Measurements from ENCODE around the gene ATRN. TPM values are rescaled to one million over a fixed set of nuclear protein-coding genes. Genes with fewer than 3 reads are reported as not detected.

Gene ATRN
- total RNA-seq, 1 experiment from 2014 or later, result 19.9 TPM

DNA sequence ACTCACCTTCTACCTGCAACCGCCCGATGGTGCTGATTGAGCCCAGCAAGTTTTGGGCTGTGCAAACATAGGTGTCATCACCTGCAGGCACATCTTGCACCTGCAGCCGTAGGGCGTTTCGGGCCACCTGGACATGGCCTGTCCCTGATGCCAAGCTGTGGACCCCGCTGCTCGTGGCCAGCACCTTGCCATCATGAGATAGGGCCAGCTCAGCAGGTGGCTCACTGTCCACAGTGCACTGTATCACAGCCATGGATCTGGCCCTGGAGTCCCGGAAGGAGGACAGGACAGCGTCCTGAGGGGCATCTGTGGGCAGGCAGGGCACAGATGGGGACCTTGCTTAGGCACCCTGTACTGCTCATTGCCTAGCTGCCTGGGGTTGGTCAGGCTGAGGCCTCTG lies 221.1 kb downstream of the ATRN start:
- TF ChIP-seq, protein P1, sequence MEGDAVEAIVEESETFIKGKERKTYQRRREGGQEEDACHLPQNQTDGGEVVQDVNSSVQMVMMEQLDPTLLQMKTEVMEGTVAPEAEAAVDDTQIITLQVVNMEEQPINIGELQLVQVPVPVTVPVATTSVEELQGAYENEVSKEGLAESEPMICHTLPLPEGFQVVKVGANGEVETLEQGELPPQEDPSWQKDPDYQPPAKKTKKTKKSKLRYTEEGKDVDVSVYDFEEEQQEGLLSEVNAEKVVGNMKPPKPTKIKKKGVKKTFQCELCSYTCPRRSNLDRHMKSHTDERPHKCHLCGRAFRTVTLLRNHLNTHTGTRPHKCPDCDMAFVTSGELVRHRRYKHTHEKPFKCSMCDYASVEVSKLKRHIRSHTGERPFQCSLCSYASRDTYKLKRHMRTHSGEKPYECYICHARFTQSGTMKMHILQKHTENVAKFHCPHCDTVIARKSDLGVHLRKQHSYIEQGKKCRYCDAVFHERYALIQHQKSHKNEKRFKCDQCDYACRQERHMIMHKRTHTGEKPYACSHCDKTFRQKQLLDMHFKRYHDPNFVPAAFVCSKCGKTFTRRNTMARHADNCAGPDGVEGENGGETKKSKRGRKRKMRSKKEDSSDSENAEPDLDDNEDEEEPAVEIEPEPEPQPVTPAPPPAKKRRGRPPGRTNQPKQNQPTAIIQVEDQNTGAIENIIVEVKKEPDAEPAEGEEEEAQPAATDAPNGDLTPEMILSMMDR (IDR thresholded peaks at IDR 0.05), result no peak
- TF ChIP-seq, protein P2, sequence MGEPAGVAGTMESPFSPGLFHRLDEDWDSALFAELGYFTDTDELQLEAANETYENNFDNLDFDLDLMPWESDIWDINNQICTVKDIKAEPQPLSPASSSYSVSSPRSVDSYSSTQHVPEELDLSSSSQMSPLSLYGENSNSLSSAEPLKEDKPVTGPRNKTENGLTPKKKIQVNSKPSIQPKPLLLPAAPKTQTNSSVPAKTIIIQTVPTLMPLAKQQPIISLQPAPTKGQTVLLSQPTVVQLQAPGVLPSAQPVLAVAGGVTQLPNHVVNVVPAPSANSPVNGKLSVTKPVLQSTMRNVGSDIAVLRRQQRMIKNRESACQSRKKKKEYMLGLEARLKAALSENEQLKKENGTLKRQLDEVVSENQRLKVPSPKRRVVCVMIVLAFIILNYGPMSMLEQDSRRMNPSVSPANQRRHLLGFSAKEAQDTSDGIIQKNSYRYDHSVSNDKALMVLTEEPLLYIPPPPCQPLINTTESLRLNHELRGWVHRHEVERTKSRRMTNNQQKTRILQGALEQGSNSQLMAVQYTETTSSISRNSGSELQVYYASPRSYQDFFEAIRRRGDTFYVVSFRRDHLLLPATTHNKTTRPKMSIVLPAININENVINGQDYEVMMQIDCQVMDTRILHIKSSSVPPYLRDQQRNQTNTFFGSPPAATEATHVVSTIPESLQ (CRISPR knock-in tag; IDR thresholded peaks at IDR 0.05), result no peak
- TF ChIP-seq PRRX2 (CRISPR knock-in tag; IDR thresholded peaks at IDR 0.05), result no peak
- TF ChIP-seq, protein P3, sequence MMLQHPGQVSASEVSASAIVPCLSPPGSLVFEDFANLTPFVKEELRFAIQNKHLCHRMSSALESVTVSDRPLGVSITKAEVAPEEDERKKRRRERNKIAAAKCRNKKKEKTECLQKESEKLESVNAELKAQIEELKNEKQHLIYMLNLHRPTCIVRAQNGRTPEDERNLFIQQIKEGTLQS (CRISPR knock-in tag; conservative IDR thresholded peaks at IDR 0.05), result no peak
- no peak for TF ChIP-seq ZNF396 (CRISPR knock-in tag; IDR thresholded peaks at IDR 0.05; ENCODE audit: borderline replicate concordance)
- no peak for TF ChIP-seq IRF2 (CRISPR knock-in tag; IDR thresholded peaks at IDR 0.05; ENCODE audit: borderline replicate concordance, low read depth)
- TF ChIP-seq JUN (CRISPR knock-in tag; IDR thresholded peaks at IDR 0.05), result no peak
- no peak for TF ChIP-seq MXD4 (CRISPR knock-in tag; IDR thresholded peaks at IDR 0.05; ENCODE audit: borderline replicate concordance)
- TF ChIP-seq, protein P4, sequence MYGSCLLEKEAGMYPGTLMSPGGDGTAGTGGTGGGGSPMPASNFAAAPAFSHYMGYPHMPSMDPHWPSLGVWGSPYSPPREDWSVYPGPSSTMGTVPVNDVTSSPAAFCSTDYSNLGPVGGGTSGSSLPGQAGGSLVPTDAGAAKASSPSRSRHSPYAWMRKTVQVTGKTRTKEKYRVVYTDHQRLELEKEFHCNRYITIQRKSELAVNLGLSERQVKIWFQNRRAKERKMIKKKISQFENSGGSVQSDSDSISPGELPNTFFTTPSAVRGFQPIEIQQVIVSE (CRISPR knock-in tag; IDR thresholded peaks at IDR 0.05; ENCODE audit: borderline replicate concordance), result no peak
- no peak for TF ChIP-seq GRHL2 (CRISPR knock-in tag; IDR thresholded peaks at IDR 0.05; ENCODE audit: insufficient replicate concordance, severe bottlenecking)
- no peak for TF ChIP-seq ZNF219 (CRISPR knock-in tag; IDR thresholded peaks at IDR 0.05; ENCODE audit: borderline replicate concordance)
- TF ChIP-seq, protein P5, sequence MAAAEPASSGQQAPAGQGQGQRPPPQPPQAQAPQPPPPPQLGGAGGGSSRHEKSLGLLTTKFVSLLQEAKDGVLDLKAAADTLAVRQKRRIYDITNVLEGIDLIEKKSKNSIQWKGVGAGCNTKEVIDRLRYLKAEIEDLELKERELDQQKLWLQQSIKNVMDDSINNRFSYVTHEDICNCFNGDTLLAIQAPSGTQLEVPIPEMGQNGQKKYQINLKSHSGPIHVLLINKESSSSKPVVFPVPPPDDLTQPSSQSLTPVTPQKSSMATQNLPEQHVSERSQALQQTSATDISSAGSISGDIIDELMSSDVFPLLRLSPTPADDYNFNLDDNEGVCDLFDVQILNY (CRISPR knock-in tag; IDR thresholded peaks at IDR 0.05), result no peak
- TF ChIP-seq, protein P6, sequence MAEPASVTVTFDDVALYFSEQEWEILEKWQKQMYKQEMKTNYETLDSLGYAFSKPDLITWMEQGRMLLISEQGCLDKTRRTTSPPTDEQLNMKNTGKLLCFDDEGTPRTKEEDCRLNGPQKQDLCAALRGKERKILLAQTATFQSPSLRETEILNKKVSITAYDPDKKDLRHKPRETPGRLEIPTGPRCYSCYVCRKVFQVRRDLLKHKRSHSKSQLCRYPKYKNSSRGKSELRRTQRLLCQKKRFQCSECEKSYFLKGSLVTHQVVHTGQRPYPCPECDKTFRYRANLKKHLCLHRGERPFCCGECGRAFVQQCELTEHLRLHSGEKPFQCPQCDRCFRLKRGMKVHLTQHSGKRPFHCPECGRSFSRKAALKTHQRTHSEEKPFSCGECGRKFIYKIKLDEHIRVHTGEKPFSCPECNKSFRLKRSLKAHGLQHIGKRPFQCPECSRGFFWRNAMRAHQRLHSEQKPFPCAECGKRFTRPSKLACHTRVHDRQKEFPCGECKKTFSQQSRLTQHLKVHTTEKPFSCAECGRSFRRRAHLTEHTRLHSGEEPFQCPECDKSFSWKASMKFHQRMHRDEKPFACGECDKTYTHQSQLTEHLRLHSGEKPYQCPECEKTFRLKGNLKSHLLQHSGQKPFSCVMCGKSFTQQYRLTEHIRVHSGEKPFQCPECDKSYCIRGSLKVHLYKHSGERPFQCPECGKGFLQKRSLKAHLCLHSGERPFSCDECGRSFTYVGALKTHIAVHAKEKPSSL (CRISPR knock-in tag; conservative IDR thresholded peaks at IDR 0.05), result no peak
- TF ChIP-seq SMAD4 (CRISPR knock-in tag; IDR thresholded peaks at IDR 0.05), result no peak
- ChIA-PET POLR2A (no interaction called here), CTCF (interaction anchor here (0.6 to 3.1 kb wide), 3 partner anchors 16 to 89 kb away, joined by 3 to 15 read pairs (median 3); partner anchors contain the start of gene SPEF1)
- Mint-ChIP-seq H3K9me3 (peaks cover 4% of the 10 kb centered on the region; the same call in 1 of the 2 replicates), H3K27me3 (ENCODE audit: low read depth) (no peaks in the 10 kb centered on the region), H3K27ac (no peak overlapping the region), H3K4me3 (no peak overlapping the region), H3K4me1 (peaks cover 8% of the 10 kb centered on the region), H3K36me3 (no peaks in the 10 kb centered on the region)
- DNase-seq (ENCODE audit: low spot score), result no peak
- ATAC-seq, result no peak

DNA sequence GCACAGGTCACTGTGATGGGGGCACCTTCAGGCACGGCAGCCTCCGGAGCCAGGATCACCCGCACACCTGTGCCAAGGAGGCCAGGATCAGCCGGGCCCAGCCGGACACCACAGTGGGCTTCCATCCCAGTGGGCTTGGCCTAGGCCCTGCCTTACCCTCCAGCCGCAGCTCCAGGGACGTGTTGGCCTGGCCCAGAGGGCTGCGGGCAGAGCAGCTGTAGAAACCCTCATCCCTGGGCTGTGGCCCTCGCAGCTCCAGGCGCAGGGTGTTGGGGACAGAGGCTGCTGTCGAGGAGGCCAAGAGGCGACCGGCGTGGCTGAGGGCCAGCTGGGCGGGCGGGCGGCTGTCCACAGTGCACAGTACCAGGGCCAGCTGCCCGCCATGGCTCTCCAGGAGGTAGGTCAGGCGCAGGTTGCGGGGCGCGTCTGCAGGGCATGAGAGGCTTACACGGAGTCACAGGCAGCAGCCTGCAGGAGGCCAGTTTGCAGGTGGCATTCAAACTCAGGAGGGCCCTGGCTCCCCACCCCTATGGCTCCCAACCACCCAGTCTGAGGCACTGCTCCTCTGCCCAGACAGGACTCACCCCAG lies 222.0 kb downstream of the ATRN start:
- POLR2A ChIA-PET, result no interaction called here
- ATAC-seq (no peak), DNase-seq (ENCODE audit: low spot score) (no peak)
- H3K27ac Mint-ChIP-seq, result no peak overlapping the region
- H3K4me3 Mint-ChIP-seq, result no peak overlapping the region
- H3K9me3 Mint-ChIP-seq, result peaks cover 2% of the 10 kb centered on the region; the same call in 1 of the 2 replicates
- TF ChIP-seq TCF7 (CRISPR knock-in tag; IDR thresholded peaks at IDR 0.05; ENCODE audit: low read depth) (no peak), NR1H2 (CRISPR knock-in tag; IDR thresholded peaks at IDR 0.05) (no peak), OVOL2 (CRISPR knock-in tag; IDR thresholded peaks at IDR 0.05; ENCODE audit: borderline replicate concordance) (no peak)
- TF ChIP-seq, protein P7, sequence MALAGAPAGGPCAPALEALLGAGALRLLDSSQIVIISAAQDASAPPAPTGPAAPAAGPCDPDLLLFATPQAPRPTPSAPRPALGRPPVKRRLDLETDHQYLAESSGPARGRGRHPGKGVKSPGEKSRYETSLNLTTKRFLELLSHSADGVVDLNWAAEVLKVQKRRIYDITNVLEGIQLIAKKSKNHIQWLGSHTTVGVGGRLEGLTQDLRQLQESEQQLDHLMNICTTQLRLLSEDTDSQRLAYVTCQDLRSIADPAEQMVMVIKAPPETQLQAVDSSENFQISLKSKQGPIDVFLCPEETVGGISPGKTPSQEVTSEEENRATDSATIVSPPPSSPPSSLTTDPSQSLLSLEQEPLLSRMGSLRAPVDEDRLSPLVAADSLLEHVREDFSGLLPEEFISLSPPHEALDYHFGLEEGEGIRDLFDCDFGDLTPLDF (CRISPR knock-in tag; IDR thresholded peaks at IDR 0.05), result no peak
- CTCF ChIA-PET, result interaction anchor here (1.1 to 1.8 kb wide), 3 partner anchors 18 to 57 kb away, joined by 3 to 6 read pairs (median 4); no protein-coding TSS in a partner anchor
- H3K27me3 Mint-ChIP-seq (ENCODE audit: low read depth), result no peaks in the 10 kb centered on the region
- H3K36me3 Mint-ChIP-seq, result no peaks in the 10 kb centered on the region
- H3K4me1 Mint-ChIP-seq, result peaks cover 3% of the 10 kb centered on the region
